ENCODE results near the gene LHX5. TPM values are rescaled to one million over a fixed set of nuclear protein-coding genes. Genes with fewer than 3 reads are reported as not detected.

The LHX5 gene
- total RNA-seq, 1 experiment from 2014 or later, result not detected

GRCh38 chr12:113474635-113475436 lies 3.2 kb upstream of the LHX5 start:
- no peak for DNase-seq (ENCODE audit: low read depth in 1 of 2, low spot score in 2 of 2)
- Histone ChIP-seq H3K36me3 (no peaks in the 10 kb centered on the region), H3K27ac (no peak overlapping the region), H3K4me1 (replicated peaks) (no peaks in the 10 kb centered on the region; the same call in 1 of the 2 replicates), H3K4me3 (no peak overlapping the region), H3K27me3 (replicated peaks) (peaks cover 90% of the 10 kb centered on the region), H3K9me3 (replicated peaks) (0 out of 2 replicates have a peak, but pooled peaks cover 3% of the 10 kb centered on the region)

- H3K36me3 ChIP-seq, result no peaks in the 10 kb centered on the region
- no peaks in the 10 kb centered on the region for H3K4me1 ChIP-seq (replicated peaks)
- peaks cover 90% of the 10 kb centered on the region for H3K27me3 ChIP-seq (replicated peaks)
- no peaks in the 10 kb centered on the region for H3K9me3 ChIP-seq (replicated peaks)
- H3K27ac ChIP-seq, result no peak overlapping the region
- DNase-seq (ENCODE audit: low read depth in 1 of 2, low spot score in 2 of 2), result no peak
- H3K4me3 ChIP-seq, result no peak overlapping the region
These were observed 2.3 kb upstream of the LHX5 start for GRCh38 chr12:113473942-113474341.

- Histone ChIP-seq H3K4me3 (no peak overlapping the region), H3K36me3 (no peaks in the 10 kb centered on the region), H3K27ac (no peak overlapping the region), H3K9me3 (replicated peaks) (no peaks in the 10 kb centered on the region), H3K4me1 (replicated peaks) (no peaks in the 10 kb centered on the region), H3K27me3 (replicated peaks) (peaks cover 90% of the 10 kb centered on the region)
- DNase-seq (ENCODE audit: low read depth in 1 of 2, low spot score in 2 of 2), result no peak
These were observed 1.7 kb upstream of the LHX5 start for GRCh38 chr12:113473400-113473799.

- no peaks in the 10 kb centered on the region for H3K36me3 ChIP-seq
- no peak for DNase-seq (ENCODE audit: low read depth in 1 of 2, low spot score in 2 of 2)
- no peak overlapping the region for H3K27ac ChIP-seq
- H3K4me3 ChIP-seq, result no peak overlapping the region
- peaks cover 90% of the 10 kb centered on the region for H3K27me3 ChIP-seq (replicated peaks)
- H3K4me1 ChIP-seq (replicated peaks), result peaks cover 8% of the 10 kb centered on the region
- no peaks in the 10 kb centered on the region for H3K9me3 ChIP-seq (replicated peaks)
These were observed 785 bp upstream of the LHX5 start for GRCh38 chr12:113472191-113473121.

- Histone ChIP-seq H3K27ac (no peak overlapping the region), H3K36me3 (no peaks in the 10 kb centered on the region), H3K9me3 (replicated peaks) (no peaks in the 10 kb centered on the region), H3K4me1 (replicated peaks) (peaks cover 11% of the 10 kb centered on the region), H3K27me3 (replicated peaks) (peaks cover 99% of the 10 kb centered on the region), H3K4me3 (no peak overlapping the region)
- DNase-seq (ENCODE audit: low read depth in 1 of 2, low spot score in 2 of 2), result no peak
These were observed 626 bp downstream of the LHX5 start for GRCh38 chr12:113470871-113471618.

- H3K27me3 ChIP-seq (replicated peaks), result peaks cover 100% of the 10 kb centered on the region
- peaks cover 14% of the 10 kb centered on the region for H3K4me1 ChIP-seq (replicated peaks)
- H3K27ac ChIP-seq, result no peak overlapping the region
- DNase-seq (ENCODE audit: low read depth in 1 of 2, low spot score in 2 of 2), result no peak
- H3K36me3 ChIP-seq, result no peaks in the 10 kb centered on the region
- H3K9me3 ChIP-seq (replicated peaks), result no peaks in the 10 kb centered on the region
- H3K4me3 ChIP-seq, result no peak overlapping the region
These were observed 1.5 kb downstream of the LHX5 start for GRCh38 chr12:113469949-113470743.

- H3K4me3 ChIP-seq, result no peak overlapping the region
- H3K27me3 ChIP-seq (replicated peaks), result peaks cover 100% of the 10 kb centered on the region
- peaks cover 15% of the 10 kb centered on the region for H3K4me1 ChIP-seq (replicated peaks)
- H3K36me3 ChIP-seq, result no peaks in the 10 kb centered on the region
- DNase-seq (ENCODE audit: low read depth in 1 of 2, low spot score in 2 of 2), result no peak
- H3K9me3 ChIP-seq (replicated peaks), result no peaks in the 10 kb centered on the region
- no peak overlapping the region for H3K27ac ChIP-seq
These were observed 2.3 kb downstream of the LHX5 start for GRCh38 chr12:113469224-113469948.

- DNase-seq (ENCODE audit: low read depth in 1 of 2, low spot score in 2 of 2), result no peak
- Histone ChIP-seq H3K9me3 (replicated peaks) (no peaks in the 10 kb centered on the region), H3K27ac (no peak overlapping the region), H3K27me3 (replicated peaks) (peaks cover 100% of the 10 kb centered on the region), H3K36me3 (no peaks in the 10 kb centered on the region), H3K4me1 (replicated peaks) (peaks cover 15% of the 10 kb centered on the region), H3K4me3 (no peak overlapping the region)
These were observed 3.1 kb downstream of the LHX5 start for GRCh38 chr12:113468365-113469223.

- no peak overlapping the region for H3K4me3 ChIP-seq
- H3K27ac ChIP-seq, result no peak overlapping the region
- H3K36me3 ChIP-seq, result no peaks in the 10 kb centered on the region
- H3K9me3 ChIP-seq (replicated peaks), result 0 out of 2 replicates have a peak, but pooled peaks cover 3% of the 10 kb centered on the region
- no peak for DNase-seq (ENCODE audit: low read depth in 1 of 2, low spot score in 2 of 2)
- peaks cover 22% of the 10 kb centered on the region for H3K4me1 ChIP-seq (replicated peaks)
- H3K27me3 ChIP-seq (replicated peaks), result peaks cover 100% of the 10 kb centered on the region
These were observed 3.9 kb downstream of the LHX5 start for GRCh38 chr12:113467502-113468364.

- no peak for DNase-seq (ENCODE audit: low read depth in 1 of 2, low spot score in 2 of 2)
- H3K36me3 ChIP-seq, result no peaks in the 10 kb centered on the region
- H3K4me3 ChIP-seq, result no peak overlapping the region
- H3K9me3 ChIP-seq (replicated peaks), result 0 out of 2 replicates have a peak, but pooled peaks cover 3% of the 10 kb centered on the region
- no peak overlapping the region for H3K27ac ChIP-seq
- peaks cover 98% of the 10 kb centered on the region for H3K27me3 ChIP-seq (replicated peaks)
- peaks cover 26% of the 10 kb centered on the region for H3K4me1 ChIP-seq (replicated peaks)
These were observed 4.5 kb downstream of the LHX5 start for GRCh38 chr12:113467142-113467501.

GRCh38 chr12:113466454-113467141 lies 5.1 kb downstream of the LHX5 start:
- H3K27ac ChIP-seq, result no peak overlapping the region
- H3K4me3 ChIP-seq, result no peak overlapping the region
- peaks cover 27% of the 10 kb centered on the region for H3K4me1 ChIP-seq (replicated peaks)
- 0 out of 2 replicates have a peak, but pooled peaks cover 3% of the 10 kb centered on the region for H3K9me3 ChIP-seq (replicated peaks)
- no peaks in the 10 kb centered on the region for H3K36me3 ChIP-seq
- peaks cover 98% of the 10 kb centered on the region for H3K27me3 ChIP-seq (replicated peaks)
- no peak for DNase-seq (ENCODE audit: low read depth in 1 of 2, low spot score in 2 of 2)
